ENCODE measurements around the gene CCDC178. TPM values are rescaled to one million over a fixed set of nuclear protein-coding genes. Genes with fewer than 3 reads are reported as not detected.

The CCDC178 gene
- polyA plus RNA-seq, 1 donor from 2014 or later: not detected

GRCh38 chr18:33269223-33269622 is 171.3 kb downstream of the CCDC178 start:
- Histone ChIP-seq H3K36me3 (ENCODE audit: insufficient read depth, low read length) (no peaks in the 10 kb centered on the region), H3K27me3 (ENCODE audit: insufficient read depth, low read depth, low read length) (no peaks in the 10 kb centered on the region), H3K4me3 (ENCODE audit: low read length) (no peak overlapping the region), H3K79me2 (replicated peaks; ENCODE audit: insufficient read depth, low read length) (no peaks in the 10 kb centered on the region), H2AFZ (ENCODE audit: low read depth, low read length) (no peak overlapping the region), H3K9me2 (ENCODE audit: insufficient read depth, low read length) (no peaks in the 10 kb centered on the region), H3K9ac (ENCODE audit: low read length) (no peak overlapping the region), H4K20me1 (ENCODE audit: insufficient read depth) (no peaks in the 10 kb centered on the region), H3K4me2 (ENCODE audit: low read length) (no peak overlapping the region), H3F3A (ENCODE audit: insufficient read depth, low read length, poor library complexity, severe bottlenecking) (no peaks in the 10 kb centered on the region), H3K9me3 (ENCODE audit: low read length) (no peaks in the 10 kb centered on the region), H3K27ac (ENCODE audit: low read length) (no peak overlapping the region)
- TF ChIP-seq POLR2AphosphoS5 (IDR thresholded peaks at IDR 0.05): no peak
- TF ChIP-seq EZH2 (IDR thresholded peaks at IDR 0.05; ENCODE audit: borderline replicate concordance, insufficient read depth, low read length, poor library complexity, severe bottlenecking): no peak
- no peak for TF ChIP-seq RAD21 (conservative IDR thresholded peaks at IDR 0.05)
- no peak for TF ChIP-seq CTCF (IDR thresholded peaks at IDR 0.05; ENCODE audit: poor library complexity, severe bottlenecking)
- TF ChIP-seq TAF1 (IDR thresholded peaks at IDR 0.05; ENCODE audit: low read depth): no peak
- no peak for TF ChIP-seq EP300 (conservative IDR thresholded peaks at IDR 0.05; ENCODE audit: poor library complexity, severe bottlenecking)
- TF ChIP-seq MXI1 (conservative IDR thresholded peaks at IDR 0.05; ENCODE audit: poor library complexity, severe bottlenecking): no peak
- no peak for TF ChIP-seq SMC3 (conservative IDR thresholded peaks at IDR 0.05; ENCODE audit: poor library complexity)
- no peak for TF ChIP-seq REST (IDR thresholded peaks at IDR 0.05; ENCODE audit: borderline replicate concordance)

- Histone ChIP-seq H3K79me2 (replicated peaks; ENCODE audit: insufficient read depth, low read length) (no peaks in the 10 kb centered on the region), H3K9me3 (ENCODE audit: low read length) (no peaks in the 10 kb centered on the region), H3K9ac (ENCODE audit: low read length) (no peak overlapping the region), H3K9me2 (ENCODE audit: insufficient read depth, low read length) (no peaks in the 10 kb centered on the region), H3K27me3 (ENCODE audit: insufficient read depth, low read depth, low read length) (no peaks in the 10 kb centered on the region), H3K4me2 (ENCODE audit: low read length) (no peak overlapping the region), H3K36me3 (ENCODE audit: insufficient read depth, low read length) (no peaks in the 10 kb centered on the region), H4K20me1 (ENCODE audit: insufficient read depth) (no peaks in the 10 kb centered on the region), H3F3A (ENCODE audit: insufficient read depth, low read length, poor library complexity, severe bottlenecking) (no peaks in the 10 kb centered on the region), H3K27ac (ENCODE audit: low read length) (peak overlapping the region; percentile 51), H3K4me3 (ENCODE audit: low read length) (no peak overlapping the region), H2AFZ (ENCODE audit: low read depth, low read length) (no peak overlapping the region)
- TF ChIP-seq MXI1 (conservative IDR thresholded peaks at IDR 0.05; ENCODE audit: poor library complexity, severe bottlenecking): no peak
- no peak for TF ChIP-seq TAF1 (IDR thresholded peaks at IDR 0.05; ENCODE audit: low read depth)
- TF ChIP-seq REST (IDR thresholded peaks at IDR 0.05; ENCODE audit: borderline replicate concordance): peak; percentile 76
- peak; percentile 90 for TF ChIP-seq POLR2AphosphoS5 (IDR thresholded peaks at IDR 0.05)
- TF ChIP-seq CTCF (IDR thresholded peaks at IDR 0.05; ENCODE audit: poor library complexity, severe bottlenecking): peak; percentile 36
- peak; percentile 88 for TF ChIP-seq EP300 (conservative IDR thresholded peaks at IDR 0.05; ENCODE audit: poor library complexity, severe bottlenecking)
Measured at GRCh38 chr18:33264566-33264965, 176.0 kb downstream of the CCDC178 start.
